GM23338 (cell line): ENCODE measurements around the gene NTF3. TPM values are rescaled to one million over a fixed set of nuclear protein-coding genes. Genes with fewer than 3 reads are reported as not detected.

Source experiments
- ATAC-seq: fragments of 200-7000 bp; cut with Tn5 transposase; 3 replicates; pipeline ENCODE4 v1.9.1; 2020
- DNase-seq: peaks from one replicate; pipeline ENCODE4 v3.0.0-alpha.2; 2015; ENCODE audit warnings: low spot score
- H2AFZ ChIP-seq: fragments of 200-600 bp; sonication (generic); 2 replicates; pipeline ENCODE4 v1.8.0; 2016; ENCODE audit warnings: antibody characterized with exemption, mild to moderate bottlenecking, moderate library complexity
- H3F3A ChIP-seq: fragments of 200-600 bp; sonication (generic); replicated peaks from 2 replicates; pipeline ENCODE4 v1.8.0; 2017; ENCODE audit warnings: antibody characterized with exemption, mixed run types, low read depth
- H3K27ac ChIP-seq: fragments of 200-600 bp; sonication (generic); 2 replicates; pipeline ENCODE4 v1.6.1; 2016; ENCODE audit warnings: low read depth
- H3K27me3 ChIP-seq: fragments of 200-600 bp; sonication (generic); 2 replicates; pipeline ENCODE4 v1.8.0; 2016; ENCODE audit warnings: mild to moderate bottlenecking, mixed run types, moderate library complexity; ENCODE audit not compliant: insufficient read depth
- H3K36me3 ChIP-seq: fragments of 200-600 bp; sonication (generic); 2 replicates; pipeline ENCODE4 v1.8.0; 2016; ENCODE audit warnings: mild to moderate bottlenecking; ENCODE audit not compliant: insufficient read depth
- H3K4me1 ChIP-seq: fragments of 200-600 bp; sonication (generic); 2 replicates; pipeline ENCODE4 v1.8.0; 2016; ENCODE audit warnings: mild to moderate bottlenecking, moderate library complexity; ENCODE audit not compliant: insufficient read depth
- H3K4me2 ChIP-seq: fragments of 200-600 bp; sonication (generic); 2 replicates; pipeline ENCODE4 v1.7.1; 2017; ENCODE audit warnings: mixed run types
- H3K4me3 ChIP-seq: fragments of 200-600 bp; sonication (generic); 2 replicates; pipeline ENCODE4 v1.6.1; 2016; ENCODE audit warnings: mixed run types
- H3K79me2 ChIP-seq: fragments of 200-600 bp; sonication (generic); replicated peaks from 2 replicates; pipeline ENCODE4 v1.8.0; 2017; ENCODE audit warnings: mild to moderate bottlenecking; ENCODE audit not compliant: insufficient read depth
- H3K9me2 ChIP-seq: fragments of 200-600 bp; sonication (generic); 2 replicates; pipeline ENCODE4 v1.8.0; 2017; ENCODE audit not compliant: insufficient read depth
- H4K20me1 ChIP-seq: fragments of 200-600 bp; sonication (generic); replicated peaks from 2 replicates; pipeline ENCODE4 v1.8.0; 2017; ENCODE audit warnings: mild to moderate bottlenecking; ENCODE audit not compliant: insufficient read depth
- H3K27ac Mint-ChIP-seq: 2 replicates; pipeline ENCODE4 v1.8.0; 2020; ENCODE audit warnings: inconsistent platforms, mild to moderate bottlenecking, moderate library complexity, mixed read lengths
- H3K27me3 Mint-ChIP-seq: 3 replicates; pipeline ENCODE4 v1.8.0; 2022; ENCODE audit warnings: low read depth, mild to moderate bottlenecking, moderate library complexity, mixed read lengths, inconsistent platforms; ENCODE audit not compliant: insufficient read depth, poor library complexity
- H3K36me3 Mint-ChIP-seq: 3 replicates; pipeline ENCODE4 v1.8.0; 2021; ENCODE audit warnings: low read depth, mild to moderate bottlenecking, inconsistent platforms, moderate library complexity, mixed read lengths
- H3K4me1 Mint-ChIP-seq: 3 replicates; pipeline ENCODE4 v1.8.0; 2020; ENCODE audit warnings: mild to moderate bottlenecking, inconsistent platforms, mixed read lengths
- H3K4me3 Mint-ChIP-seq: 3 replicates; pipeline ENCODE4 v1.8.0; 2021; ENCODE audit warnings: moderate library complexity, mild to moderate bottlenecking, inconsistent platforms, mixed read lengths
- H3K9me3 Mint-ChIP-seq: 3 replicates; pipeline ENCODE4 v1.8.0; 2020; ENCODE audit warnings: moderate library complexity, mild to moderate bottlenecking, inconsistent platforms, mixed read lengths
- CTCF ChIP-seq, 2 experiments: fragments of 200-600 bp in 1 of 2; sonication (generic) in 1 of 2; conservative IDR thresholded peaks; 2 replicates each; pipeline versions ENCODE4 v1.5.1 to v1.6.1; 2016 to 2017; ENCODE audit warnings: antibody characterized with exemption in 2 of 2, low read depth in 2 of 2, mild to moderate bottlenecking in 2 of 2, moderate library complexity in 1 of 2
- ETS1 ChIP-seq: IDR thresholded peaks from 2 replicates; pipeline ENCODE4 v1.6.1; 2016; ENCODE audit warnings: antibody characterized with exemption
- EZH2 ChIP-seq: fragments of 200-600 bp; sonication (generic); IDR thresholded peaks from one replicate; pipeline ENCODE4 v1.8.0; 2017; ENCODE audit warnings: antibody characterized with exemption, mild to moderate bottlenecking, low read depth; ENCODE audit not compliant: unreplicated experiment
- EZH2phosphoT487 ChIP-seq: fragments of 200-600 bp; sonication (generic); IDR thresholded peaks from one replicate; pipeline ENCODE4 v1.8.1; 2018; ENCODE audit warnings: antibody characterized with exemption; ENCODE audit not compliant: unreplicated experiment
- JUNB ChIP-seq: IDR thresholded peaks from one replicate; pipeline ENCODE4 v1.6.1; 2016; ENCODE audit warnings: antibody characterized with exemption; ENCODE audit not compliant: unreplicated experiment
- REST ChIP-seq: IDR thresholded peaks from one replicate; pipeline ENCODE4 v1.6.1; 2018; ENCODE audit warnings: antibody characterized with exemption; ENCODE audit not compliant: unreplicated experiment
- STAT1 ChIP-seq: IDR thresholded peaks from one replicate; pipeline ENCODE4 v1.6.1; 2016; ENCODE audit warnings: antibody characterized with exemption; ENCODE audit not compliant: unreplicated experiment
- ZNF114 ChIP-seq: fragments of 250-450 bp; sonication (Bioruptor Pico); IDR thresholded peaks from 2 replicates; pipeline ENCODE4 v1.5.0; 2020; ENCODE audit warnings: mild to moderate bottlenecking, moderate library complexity
- ZNF331 ChIP-seq: fragments of 250-450 bp; sonication (Bioruptor Pico); IDR thresholded peaks from 2 replicates; pipeline ENCODE4 v1.5.0; 2020; ENCODE audit warnings: low read depth, mild to moderate bottlenecking, moderate library complexity
- polyA plus RNA-seq: library from polyadenylated mRNA; unstranded; fragments of >200 nt; fragmentation: Nextera tagmentation; extraction: Ambion mirVana; gene quantifications from 2 replicates; pipeline ENCODE4 v1.2.1, GENCODE V29; 2016
- total RNA-seq: library from RNA; depleted of rRNA; stranded (reverse); fragments of >200 nt; shearing (Covaris generic); gene quantifications from 2 replicates; pipeline ENCODE4 v1.2.3, GENCODE V29; 2014

The NTF3 gene
- total and polyA plus RNA-seq, 2 experiments from 2014 or later, result 1.2 TPM; not detected in 1

- TF ChIP-seq ZNF331 (no peak), ETS1 (no peak), EZH2 (no peak), CTCF (conservative IDR thresholded peaks at IDR 0.05; ENCODE audit: low read depth in 2 of 2) (no peak), ZNF114 (CRISPR knock-in tag) (no peak), JUNB (no peak), STAT1 (no peak)
Observed at GRCh38 chr12:5392961-5393360, 38.9 kb upstream of the NTF3 start (continued).

- Histone ChIP-seq H3K79me2 (no peaks in the 10 kb centered on the region), H2AFZ (0 out of 2 replicates have a peak overlapping the region, but pooled peaks have one; percentile 32)
- no peak for TF ChIP-seq ZNF114 (CRISPR knock-in tag)
- no peak for TF ChIP-seq CTCF (conservative IDR thresholded peaks at IDR 0.05; ENCODE audit: low read depth in 2 of 2)
- TF ChIP-seq EZH2phosphoT487, result no peak
- no peak for TF ChIP-seq REST
Observed at GRCh38 chr12:5395443-5396271, 36.3 kb upstream of the NTF3 start.

More at GRCh38 chr12:5395443-5396271, 36.3 kb upstream of the NTF3 start:
- H3K27me3 ChIP-seq, result no peaks in the 10 kb centered on the region
- DNase-seq (peak; percentile 11), ATAC-seq (peak; percentile 46; the same call in 2 of the 3 replicates)
- no peaks in the 10 kb centered on the region for H3F3A ChIP-seq
- no peaks in the 10 kb centered on the region for H3K4me1 ChIP-seq
- Mint-ChIP-seq H3K27ac (no peak overlapping the region), H3K9me3 (no peaks in the 10 kb centered on the region), H3K36me3 (no peaks in the 10 kb centered on the region), H3K4me3 (no peak overlapping the region), H3K27me3 (peaks cover 8% of the 10 kb centered on the region), H3K4me1 (peaks cover 6% of the 10 kb centered on the region; the same call in 2 of the 3 replicates)
- H3K36me3 ChIP-seq, result no peaks in the 10 kb centered on the region
- no peak overlapping the region for H3K4me3 ChIP-seq
- H3K27ac ChIP-seq, result no peak overlapping the region
- no peaks in the 10 kb centered on the region; the same call in 1 of the 2 replicates for H4K20me1 ChIP-seq
- no peak overlapping the region for H3K4me2 ChIP-seq
- H3K9me2 ChIP-seq, result peaks cover 3% of the 10 kb centered on the region; the same call in 1 of the 2 replicates
